ENCODE results near the gene GUCD1.
"Not testable (repeated sequence)": the region's sequence is repeated elsewhere in the genome, so short reads cannot be mapped to it uniquely, and the experiment has no call there.

Gene GUCD1

GRCh38 chr22:24554313-24555164 lies at the start of gene GUCD1:
GUCD1 (minus strand) TSS chr22:24555138; CDS start chr22:24554991, 147 bp downstream.
- DNase-seq (ENCODE audit: low read depth): no peak

GRCh38 chr22:24603770-24604629 lies 49.1 kb upstream of the GUCD1 start:
- not testable (repeated sequence) for DNase-seq (ENCODE audit: low read depth)

- DNase-seq (ENCODE audit: low read depth): not testable (repeated sequence)
These were observed 48.2 kb upstream of the GUCD1 start, which contains the start of gene GGT1 for GRCh38 chr22:24602847-24603769. GGT1 (plus strand) TSS chr22:24603193; CDS start chr22:24611082, 7,889 bp downstream.

- DNase-seq (ENCODE audit: low read depth): not testable (repeated sequence)
These were observed 47.3 kb upstream of the GUCD1 start for GRCh38 chr22:24602105-24602749.

GRCh38 chr22:24601217-24602104 lies 46.5 kb upstream of the GUCD1 start:
- no peak for DNase-seq (ENCODE audit: low read depth)

- DNase-seq (ENCODE audit: low read depth): not testable (repeated sequence)
These were observed 45.2 kb upstream of the GUCD1 start for GRCh38 chr22:24599958-24600715.

- DNase-seq (ENCODE audit: low read depth): no peak
These were observed 44.6 kb upstream of the GUCD1 start for GRCh38 chr22:24599514-24599913.

GRCh38 chr22:24597076-24597475 lies 42.1 kb upstream of the GUCD1 start:
- not testable (repeated sequence) for DNase-seq (ENCODE audit: low read depth)

GRCh38 chr22:24595863-24596262 lies 40.9 kb upstream of the GUCD1 start:
- DNase-seq (ENCODE audit: low read depth): no peak

GRCh38 chr22:24595228-24595627 lies 40.3 kb upstream of the GUCD1 start:
- no peak for DNase-seq (ENCODE audit: low read depth)

GRCh38 chr22:24594569-24595120 lies 39.7 kb upstream of the GUCD1 start:
- DNase-seq (ENCODE audit: low read depth): no peak

GRCh38 chr22:24593836-24594568 lies 39.1 kb upstream of the GUCD1 start:
- no peak for DNase-seq (ENCODE audit: low read depth)

- DNase-seq (ENCODE audit: low read depth): not testable (repeated sequence)
These were observed 38.6 kb upstream of the GUCD1 start for GRCh38 chr22:24593559-24593835.

GRCh38 chr22:24592851-24593558 lies 38.1 kb upstream of the GUCD1 start, which contains the start of gene LRRC75B:
LRRC75B (minus strand) TSS chr22:24593073; CDS start chr22:24593039, 34 bp downstream.
- no peak for DNase-seq (ENCODE audit: low read depth)

GRCh38 chr22:24592058-24592850 lies 37.3 kb upstream of the GUCD1 start:
- DNase-seq (ENCODE audit: low read depth): no peak

- no peak for DNase-seq (ENCODE audit: low read depth)
These were observed 36.4 kb upstream of the GUCD1 start for GRCh38 chr22:24591286-24591830.
